ENCODE data around the gene DDX18. TPM values are rescaled to one million over a fixed set of nuclear protein-coding genes. Genes with fewer than 3 reads are reported as not detected.

DDX18 gene
- 100 to 1,000 TPM; 161 to 180 TPM for total RNA-seq

GRCh38 chr2:117814417-117815264 lies at the start of gene DDX18:
Gene DDX18 (plus strand): TSS chr2:117814691. CDS start chr2:117814778, 87 bp downstream.
- peak; percentile 98 for DNase-seq
- Mint-ChIP-seq H3K4me3 (peak within 1 kb of the TSS; percentile 96), H3K27ac (peak within 1 kb of the TSS; percentile 99), H3K4me1 (peaks cover 41% of the 10 kb centered on the region), H3K27me3 (no peaks in the 10 kb centered on the region), H3K36me3 (ENCODE audit: low read depth) (peaks cover 41% of the 10 kb centered on the region), H3K9me3 (ENCODE audit: low read depth) (no peaks in the 10 kb centered on the region)
- ChIA-PET POLR2A (interaction anchor here (0.6 to 1.0 kb wide), 4 partner anchors 18 to 201 kb away, joined by 3 to 5 read pairs (median 4); partner anchors contain the start of gene CCDC93), CTCF (interaction anchor here (0.6 to 3.8 kb wide), 24 partner anchors 11 to 427 kb away, joined by 3 to 49 read pairs (median 4); partner anchors contain the start of gene CCDC93)
- intact Hi-C loops (cut with DNase I, micrococcal nuclease): loop anchor here (1.0 to 10.0 kb wide), 12 partner anchors 130 to 1552 kb away; partner anchors contain the start of genes INSIG2 (in 2 of the 2), C2orf76 (in 1 of the 2), CCDC93 (in 1 of the 2) and DBI (in 1 of the 2)
- peak; percentile 91 for ATAC-seq

- intact Hi-C loops (cut with DNase I, micrococcal nuclease): loop anchor here in 1 of 2 experiments (5.0 kb wide), 1 partner anchor 298 kb away; no protein-coding TSS in a partner anchor
- peaks cover 3% of the 10 kb centered on the region for H3K9me3 Mint-ChIP-seq (ENCODE audit: low read depth)
- CTCF ChIA-PET: no interaction called here
- peaks cover 25% of the 10 kb centered on the region for H3K27me3 Mint-ChIP-seq
- no peak overlapping the region for H3K4me3 Mint-ChIP-seq
- H3K4me1 Mint-ChIP-seq: no peaks in the 10 kb centered on the region
- no peak overlapping the region for H3K27ac Mint-ChIP-seq
- DNase-seq (no peak), ATAC-seq (no peak)
- POLR2A ChIA-PET: no interaction called here
- H3K36me3 Mint-ChIP-seq (ENCODE audit: low read depth): no peaks in the 10 kb centered on the region
Measured at GRCh38 chr2:117770730-117771129, 43.8 kb upstream of the DDX18 start.

GRCh38 chr2:117771969-117772630 lies 42.4 kb upstream of the DDX18 start:
- ChIA-PET POLR2A (no interaction called here), CTCF (interaction anchor here (0.6 to 1.0 kb wide), 2 partner anchors 31 to 1000 kb away, joined by 3 to 4 read pairs; no protein-coding TSS in a partner anchor)
- H3K36me3 Mint-ChIP-seq (ENCODE audit: low read depth): no peaks in the 10 kb centered on the region
- ATAC-seq (no peak), DNase-seq (no peak)
- intact Hi-C loops (cut with DNase I, micrococcal nuclease): loop anchor here in 1 of 2 experiments (5.0 kb wide), 1 partner anchor 300 kb away; no protein-coding TSS in a partner anchor
- H3K27ac Mint-ChIP-seq: no peak overlapping the region
- H3K27me3 Mint-ChIP-seq: peaks cover 25% of the 10 kb centered on the region
- no peak overlapping the region for H3K4me3 Mint-ChIP-seq
- no peaks in the 10 kb centered on the region for H3K9me3 Mint-ChIP-seq (ENCODE audit: low read depth)
- H3K4me1 Mint-ChIP-seq: no peaks in the 10 kb centered on the region

GRCh38 chr2:117774716-117775115 lies 39.8 kb upstream of the DDX18 start:
- ChIA-PET CTCF (interaction anchor here (0.6 to 1.0 kb wide), 2 partner anchors 11 to 40 kb away, joined by 3 to 4 read pairs; partner anchors contain the start of gene DDX18), POLR2A (no interaction called here)
- Mint-ChIP-seq H3K36me3 (ENCODE audit: low read depth) (no peaks in the 10 kb centered on the region), H3K4me3 (no peak overlapping the region), H3K27ac (no peak overlapping the region), H3K27me3 (peaks cover 21% of the 10 kb centered on the region), H3K4me1 (no peaks in the 10 kb centered on the region), H3K9me3 (ENCODE audit: low read depth) (no peaks in the 10 kb centered on the region)
- ATAC-seq: no peak
- intact Hi-C loops (cut with DNase I, micrococcal nuclease): loop anchor here in 1 of 2 experiments (5.0 kb wide), 1 partner anchor 302 kb away; no protein-coding TSS in a partner anchor
- no peak for DNase-seq

- Mint-ChIP-seq H3K27me3 (peaks cover 14% of the 10 kb centered on the region), H3K27ac (no peak overlapping the region), H3K36me3 (ENCODE audit: low read depth) (no peaks in the 10 kb centered on the region), H3K4me1 (no peaks in the 10 kb centered on the region), H3K9me3 (ENCODE audit: low read depth) (no peaks in the 10 kb centered on the region), H3K4me3 (no peak overlapping the region)
- ATAC-seq (no peak), DNase-seq (no peak)
- intact Hi-C loops (cut with DNase I, micrococcal nuclease): no loop called here
- ChIA-PET POLR2A (no interaction called here), CTCF (interaction anchor here (1.0 kb wide), 1 partner anchor 10 kb away, joined by 3 read pairs; no protein-coding TSS in a partner anchor)
Measured at GRCh38 chr2:117775703-117776219, 38.7 kb upstream of the DDX18 start.

- Mint-ChIP-seq H3K4me1 (no peaks in the 10 kb centered on the region), H3K9me3 (ENCODE audit: low read depth) (no peaks in the 10 kb centered on the region), H3K27ac (no peak overlapping the region), H3K4me3 (no peak overlapping the region), H3K36me3 (ENCODE audit: low read depth) (no peaks in the 10 kb centered on the region), H3K27me3 (peaks cover 10% of the 10 kb centered on the region)
- DNase-seq: no peak
- ChIA-PET POLR2A (no interaction called here), CTCF (no interaction called here)
- intact Hi-C loops (cut with DNase I, micrococcal nuclease): no loop called here
- ATAC-seq: no peak
Measured at GRCh38 chr2:117776888-117777287, 37.6 kb upstream of the DDX18 start.

GRCh38 chr2:117785740-117786139 lies 28.8 kb upstream of the DDX18 start:
- Mint-ChIP-seq H3K4me1 (no peaks in the 10 kb centered on the region), H3K27me3 (peaks cover 9% of the 10 kb centered on the region), H3K4me3 (no peak overlapping the region), H3K36me3 (ENCODE audit: low read depth) (no peaks in the 10 kb centered on the region), H3K9me3 (ENCODE audit: low read depth) (peaks cover 12% of the 10 kb centered on the region), H3K27ac (no peak overlapping the region)
- CTCF ChIA-PET: interaction anchor here (0.6 to 1.1 kb wide), 5 partner anchors 9 to 217 kb away, joined by 3 to 5 read pairs (median 3); no protein-coding TSS in a partner anchor
- DNase-seq: peak; percentile 59
- intact Hi-C loops (cut with DNase I, micrococcal nuclease): loop anchor here in 1 of 2 experiments (2.0 kb wide), 1 partner anchor 315 kb away; no protein-coding TSS in a partner anchor
- POLR2A ChIA-PET: no interaction called here
- ATAC-seq: peak; percentile 47

GRCh38 chr2:117786520-117786919 lies 28.0 kb upstream of the DDX18 start:
- DNase-seq (no peak), ATAC-seq (no peak)
- no peak overlapping the region for H3K4me3 Mint-ChIP-seq
- peaks cover 12% of the 10 kb centered on the region for H3K9me3 Mint-ChIP-seq (ENCODE audit: low read depth)
- CTCF ChIA-PET: interaction anchor here (0.8 to 1.1 kb wide), 3 partner anchors 25 to 217 kb away, joined by 3 to 5 read pairs (median 3); no protein-coding TSS in a partner anchor
- no peak overlapping the region for H3K27ac Mint-ChIP-seq
- peaks cover 15% of the 10 kb centered on the region for H3K27me3 Mint-ChIP-seq
- H3K36me3 Mint-ChIP-seq (ENCODE audit: low read depth): no peaks in the 10 kb centered on the region
- intact Hi-C loops (cut with DNase I, micrococcal nuclease): no loop called here
- H3K4me1 Mint-ChIP-seq: no peaks in the 10 kb centered on the region
- POLR2A ChIA-PET: no interaction called here

GRCh38 chr2:117789505-117789904 lies 25.0 kb upstream of the DDX18 start:
- CTCF ChIA-PET: no interaction called here
- peaks cover 23% of the 10 kb centered on the region for H3K27me3 Mint-ChIP-seq
- no peaks in the 10 kb centered on the region for H3K4me1 Mint-ChIP-seq
- POLR2A ChIA-PET: no interaction called here
- no peaks in the 10 kb centered on the region for H3K36me3 Mint-ChIP-seq (ENCODE audit: low read depth)
- ATAC-seq: no peak
- no peak overlapping the region for H3K4me3 Mint-ChIP-seq
- intact Hi-C loops (cut with DNase I, micrococcal nuclease): no loop called here
- H3K27ac Mint-ChIP-seq: no peak overlapping the region
- no peak for DNase-seq
- H3K9me3 Mint-ChIP-seq (ENCODE audit: low read depth): peaks cover 12% of the 10 kb centered on the region

GRCh38 chr2:117794668-117795067 lies 19.8 kb upstream of the DDX18 start:
- Mint-ChIP-seq H3K27me3 (peaks cover 19% of the 10 kb centered on the region), H3K9me3 (ENCODE audit: low read depth) (peaks cover 7% of the 10 kb centered on the region), H3K4me1 (no peaks in the 10 kb centered on the region), H3K27ac (no peak overlapping the region), H3K4me3 (no peak overlapping the region), H3K36me3 (ENCODE audit: low read depth) (no peaks in the 10 kb centered on the region)
- ChIA-PET CTCF (interaction anchor here (0.6 to 1.1 kb wide), 4 partner anchors 9 to 1502 kb away, joined by 3 to 4 read pairs (median 3); partner anchors contain the start of gene DDX18), POLR2A (no interaction called here)
- intact Hi-C loops (cut with DNase I, micrococcal nuclease): no loop called here
- ATAC-seq: no peak
- DNase-seq: no peak

GRCh38 chr2:117801826-117802225 lies 12.7 kb upstream of the DDX18 start:
- POLR2A ChIA-PET: no interaction called here

More at GRCh38 chr2:117801826-117802225, 12.7 kb upstream of the DDX18 start:
- CTCF ChIA-PET: no interaction called here
- ATAC-seq: no peak
- Mint-ChIP-seq H3K27ac (no peak overlapping the region), H3K36me3 (ENCODE audit: low read depth) (no peaks in the 10 kb centered on the region), H3K4me3 (no peak overlapping the region), H3K4me1 (peaks cover 4% of the 10 kb centered on the region), H3K9me3 (ENCODE audit: low read depth) (no peaks in the 10 kb centered on the region), H3K27me3 (peaks cover 27% of the 10 kb centered on the region)
- intact Hi-C loops (cut with DNase I, micrococcal nuclease): no loop called here
- no peak for DNase-seq
